OCI-LY7 (cell line): ENCODE data around the gene TANGO2. TPM values are rescaled to one million over a fixed set of nuclear protein-coding genes. Genes with fewer than 3 reads are reported as not detected.

ENCODE experiments used
- BruUV-seq: library from RNA; stranded (reverse); fragments of 400-500 nt; replicated peaks from 2 replicates; lab custom pipeline; 2021; lab: Mats Ljungman, UMichigan
- CTCF ChIA-PET: fragments of 300-600 bp; sonication (Branson Sonifier 250); formaldehyde crosslinking; loops from one replicate; lab custom pipeline; 2022; ENCODE audit warnings: antibody characterized with exemption; ENCODE audit not compliant: unreplicated experiment; lab: Charles Lee
- POLR2A ChIA-PET: fragments of 300-600 bp; sonication (Branson Sonifier 250); formaldehyde crosslinking; loops from one replicate; lab custom pipeline; 2022; ENCODE audit warnings: antibody characterized with exemption; lab: Charles Lee
- DNase-seq: peaks from one replicate; pipeline ENCODE4 v3.0.0-alpha.2; 2015; ENCODE audit warnings: low spot score
- H2AFZ ChIP-seq: fragments of 200-600 bp; sonication (generic), shearing (Covaris generic); 2 replicates; pipeline ENCODE4 v1.6.1; 2014; ENCODE audit warnings: mild to moderate bottlenecking, antibody characterized with exemption, low read length, moderate library complexity
- H3K27ac ChIP-seq: fragments of 200-600 bp; sonication (generic); 2 replicates; pipeline ENCODE4 v1.5.1; 2014; ENCODE audit warnings: mixed run types, low read depth, mild to moderate bottlenecking, moderate library complexity, low read length, inconsistent platforms; ENCODE audit not compliant: poor library complexity, severe bottlenecking
- H3K36me3 ChIP-seq: fragments of 200-600 bp; sonication (generic); 2 replicates; pipeline ENCODE4 v1.6.1; 2014; ENCODE audit warnings: mild to moderate bottlenecking, antibody characterized with exemption, low read length, moderate library complexity, mixed read lengths; ENCODE audit not compliant: insufficient read depth
- H3K4me1 ChIP-seq: fragments of 200-600 bp; sonication (generic); 2 replicates; pipeline ENCODE4 v1.5.1; 2014; ENCODE audit warnings: mild to moderate bottlenecking, low read length; ENCODE audit not compliant: insufficient read depth, poor library complexity, severe bottlenecking
- H3K4me2 ChIP-seq: fragments of 200-600 bp; sonication (generic); 2 replicates; pipeline ENCODE4 v1.6.1; 2014; ENCODE audit warnings: mild to moderate bottlenecking, low read length
- H3K4me3 ChIP-seq: fragments of 200-600 bp; sonication (generic); 2 replicates; pipeline ENCODE4 v1.5.1; 2014; ENCODE audit warnings: mild to moderate bottlenecking, low read depth, low read length; ENCODE audit not compliant: poor library complexity, severe bottlenecking
- H3K79me2 ChIP-seq: fragments of 200-600 bp; sonication (generic); 2 replicates; pipeline ENCODE4 v1.6.1; 2016; ENCODE audit warnings: low read depth, mild to moderate bottlenecking, low read length, moderate library complexity, mixed read lengths; ENCODE audit not compliant: insufficient read depth
- H3K9me2 ChIP-seq: fragments of 200-600 bp; sonication (generic); 2 replicates; pipeline ENCODE4 v1.6.1; 2016; ENCODE audit warnings: mild to moderate bottlenecking, low read length, mixed read lengths; ENCODE audit not compliant: insufficient read depth
- H3K9me3 ChIP-seq: fragments of 200-600 bp; sonication (generic); 2 replicates; pipeline ENCODE4 v1.6.1; 2014; ENCODE audit warnings: mild to moderate bottlenecking, mixed run types, low read length, mixed read lengths
- H4K20me1 ChIP-seq: fragments of 200-600 bp; sonication (generic); 2 replicates; pipeline ENCODE4 v1.6.1; 2014; ENCODE audit warnings: mild to moderate bottlenecking, antibody characterized with exemption, low read length, moderate library complexity, mixed read lengths; ENCODE audit not compliant: insufficient read depth
- CTCF ChIP-seq: fragments of 200-600 bp; sonication (generic); conservative IDR thresholded peaks from 2 replicates; pipeline ENCODE4 v1.5.1; 2014; ENCODE audit warnings: mild to moderate bottlenecking, antibody characterized with exemption, low read length, moderate library complexity, mixed read lengths
- EZH2phosphoT487 ChIP-seq: fragments of 200-600 bp; sonication (generic); IDR thresholded peaks from 2 replicates; pipeline ENCODE4 v1.6.1; 2018; ENCODE audit warnings: low read depth, borderline replicate concordance, mild to moderate bottlenecking, mixed run types, antibody characterized with exemption, low read length, moderate library complexity, mixed read lengths
- intact Hi-C: fragments of 100-400 bp; cut with micrococcal nuclease; formaldehyde crosslinking; loops from one replicate; pipeline ENCODE4 v1.10.0; 2022; ENCODE audit not compliant: unreplicated experiment
- microRNA-seq: library from miRNA; unstranded; fragments of <30 nt; microRNA quantifications from one replicate; pipeline ENCODE4 v1.2.0, GENCODE V29; 2022; ENCODE audit warnings: borderline replicate concordance
- small RNA-seq: library from RNA; depleted of rRNA; stranded (forward); fragments of <200 nt; gene quantifications from one replicate; pipeline ENCODE3, GENCODE V24; 2014
- total RNA-seq, 2 experiments: library from RNA; depleted of rRNA in 1 of 2; stranded (reverse); fragments of >200 nt in 1 of 2; shearing (Covaris generic) in 1 of 2; gene quantifications; 2 replicates each; pipeline ENCODE4 v1.2.3, GENCODE V29; 2014 to 2022

The TANGO2 gene
- total RNA-seq, 2 experiments from 2014 or later, result 18.3 to 23.3 TPM

GRCh38 chr22:20116376-20116950 is 95.6 kb downstream of the TANGO2 start:
- ChIA-PET CTCF (interaction anchor here (0.6 kb wide), 1 partner anchor 12 kb away, joined by 3 read pairs; no protein-coding TSS in a partner anchor), POLR2A (interaction anchor here (1.0 kb wide), 1 partner anchor 25 kb away, joined by 3 read pairs; no protein-coding TSS in a partner anchor)
- H4K20me1 ChIP-seq, result peaks cover 9% of the 10 kb centered on the region; the same call in 1 of the 2 replicates
- H3K4me2 ChIP-seq, result peak overlapping the region; percentile 74
- peak overlapping the region; percentile 98 for H3K4me3 ChIP-seq
- TF ChIP-seq CTCF, result no peak
- no peak for TF ChIP-seq EZH2phosphoT487
- no peak for DNase-seq
- peaks cover 84% of the 10 kb centered on the region for H3K36me3 ChIP-seq
- H3K9me2 ChIP-seq, result no peaks in the 10 kb centered on the region
- H3K79me2 ChIP-seq, result peaks cover 59% of the 10 kb centered on the region
- H2AFZ ChIP-seq, result peak overlapping the region; percentile 9; the same call in 1 of the 2 replicates
- no peaks in the 10 kb centered on the region for H3K9me3 ChIP-seq
- H3K4me1 ChIP-seq, result peaks cover 38% of the 10 kb centered on the region
- peak overlapping the region; percentile 63 for H3K27ac ChIP-seq
- intact Hi-C loops, result no loop called here
- BruUV-seq, result TSS peak; percentile 73

Small RNAs within 50 kb of the gene (microRNA-seq; reads per million reads assigned to microRNA genes)
- gene MIR185 (1,703 reads per million, percentile 85 among the genes with 10 or more reads in this experiment), gene MIR6816 (not detected)

Small RNAs within 50 kb of the gene (small RNA-seq; reads per million reads assigned to genes)
- gene MIR185 (not detected), gene MIR6816 (not detected), gene RF00017 (not detected)

Other genes starting within 250 kb of the TANGO2 start
- gene GNB1L, start 166.2 kb upstream of the TANGO2 start, total RNA-seq (2014; rRNA removed; shearing (Covaris generic)), result 21.2 and 26.7 TPM in 2 replicates
- 12.9 and 13.1 TPM in 2 replicates for gene GNB1L, start 166.2 kb upstream of the TANGO2 start, total RNA-seq (2022)
- 25.5 and 28.2 TPM in 2 replicates for gene RTL10, start 166.2 kb upstream of the TANGO2 start, total RNA-seq (2014; rRNA removed; shearing (Covaris generic))
- 26.1 and 26.2 TPM in 2 replicates for gene RTL10, start 166.2 kb upstream of the TANGO2 start, total RNA-seq (2022)
- 102 and 112 TPM in 2 replicates for gene COMT, start 79.3 kb upstream of the TANGO2 start, total RNA-seq (2014; rRNA removed; shearing (Covaris generic))
- gene COMT, start 79.3 kb upstream of the TANGO2 start, total RNA-seq (2022), result 89.5 and 90.8 TPM in 2 replicates
- gene TXNRD2, start 79.3 kb upstream of the TANGO2 start, total RNA-seq (2014; rRNA removed; shearing (Covaris generic)), result 24.1 and 28.9 TPM in 2 replicates
- gene TXNRD2, start 79.3 kb upstream of the TANGO2 start, total RNA-seq (2022), result 23.5 and 24.7 TPM in 2 replicates
- gene ARVCF, start 4.3 kb upstream of the TANGO2 start, total RNA-seq (2014; rRNA removed; shearing (Covaris generic)), result 1.8 and 2.9 TPM in 2 replicates
- gene ARVCF, start 4.3 kb upstream of the TANGO2 start, total RNA-seq (2022), result 3.8 and 3.9 TPM in 2 replicates
- 49.5 and 53.4 TPM in 2 replicates for gene DGCR8, start 59.1 kb downstream of the TANGO2 start, total RNA-seq (2014; rRNA removed; shearing (Covaris generic))
- 68.2 and 75.6 TPM in 2 replicates for gene DGCR8, start 59.1 kb downstream of the TANGO2 start, total RNA-seq (2022)
- gene RANBP1, start 95.0 kb downstream of the TANGO2 start, total RNA-seq (2014; rRNA removed; shearing (Covaris generic)), result 570 and 652 TPM in 2 replicates
- 398 and 406 TPM in 2 replicates for gene RANBP1, start 95.0 kb downstream of the TANGO2 start, total RNA-seq (2022)
- 118 and 126 TPM in 2 replicates for gene TRMT2A, start 96.1 kb downstream of the TANGO2 start, total RNA-seq (2014; rRNA removed; shearing (Covaris generic))
- 97.5 and 104 TPM in 2 replicates for gene TRMT2A, start 96.1 kb downstream of the TANGO2 start, total RNA-seq (2022)
- 1.8 and 2.3 TPM in 2 replicates for gene ZDHHC8, start 110.7 kb downstream of the TANGO2 start, total RNA-seq (2014; rRNA removed; shearing (Covaris generic))
- 9.6 and 16.7 TPM in 2 replicates for gene ZDHHC8, start 110.7 kb downstream of the TANGO2 start, total RNA-seq (2022)
- gene CCDC188, start 129.9 kb downstream of the TANGO2 start, total RNA-seq (2014; rRNA removed; shearing (Covaris generic)), result not detected in 2 replicates
- not detected in 2 replicates for gene CCDC188, start 129.9 kb downstream of the TANGO2 start, total RNA-seq (2022)
- not detected in 2 replicates for gene RTN4R, start 247.2 kb downstream of the TANGO2 start, total RNA-seq (2014; rRNA removed; shearing (Covaris generic))
- not detected in 2 replicates for gene RTN4R, start 247.2 kb downstream of the TANGO2 start, total RNA-seq (2022)